Panc1 (cell line): Measurements from ENCODE around the gene NEURL1B. TPM values are rescaled to one million over a fixed set of nuclear protein-coding genes. Genes with fewer than 3 reads are reported as not detected.

ENCODE experiments used
- ATAC-seq: fragments of 200-7000 bp; cut with Tn5 transposase; 2 replicates; pipeline ENCODE4 v1.9.1; 2020; ENCODE audit warnings: mild to moderate bottlenecking, moderate library complexity
- BruUV-seq: library from RNA; stranded (reverse); fragments of 400-500 nt; replicated peaks from 2 replicates; lab custom pipeline; 2021; lab: Mats Ljungman, UMichigan
- CTCF ChIA-PET: fragments of 300-600 bp; sonication (Branson Sonifier 250); formaldehyde crosslinking; loops from one replicate; lab custom pipeline; 2022; ENCODE audit warnings: antibody characterized with exemption; lab: Charles Lee
- POLR2A ChIA-PET: fragments of 300-600 bp; sonication (Branson Sonifier 250); formaldehyde crosslinking; loops from one replicate; lab custom pipeline; 2022; ENCODE audit warnings: antibody characterized with exemption; lab: Charles Lee
- DNase-seq: peaks from one replicate; pipeline ENCODE4 v3.0.0-alpha.2; 2010; ENCODE audit warnings: low read depth, low spot score
- H3K27ac ChIP-seq: 2 replicates; pipeline ENCODE4 v1.5.1; 2011; ENCODE audit warnings: mild to moderate bottlenecking, low read length, inconsistent platforms
- H3K27me3 ChIP-seq: fragments of 200-500 bp; sonication (Bioruptor generic); 2 replicates; pipeline ENCODE4 v1.6.0; 2014; ENCODE audit warnings: low read length, inconsistent platforms; ENCODE audit not compliant: control insufficient read depth, insufficient read depth
- H3K36me3 ChIP-seq: fragments of 200-500 bp; sonication (Bioruptor generic); 2 replicates; pipeline ENCODE4 v1.5.1; 2014; ENCODE audit warnings: inconsistent platforms, mild to moderate bottlenecking, low read length, moderate library complexity; ENCODE audit not compliant: control insufficient read depth, insufficient read depth
- H3K4me1 ChIP-seq: 2 replicates; pipeline ENCODE4 v1.5.1; 2011; ENCODE audit warnings: inconsistent platforms, mild to moderate bottlenecking, low read length, moderate library complexity; ENCODE audit not compliant: control insufficient read depth, insufficient read depth
- H3K4me3 ChIP-seq, 2 experiments: 2 replicates each; pipeline ENCODE4 v1.5.1; 2011 to 2012; ENCODE audit warnings: low read depth in 2 of 2, low read length in 2 of 2, mild to moderate bottlenecking in 2 of 2, inconsistent platforms in 1 of 2, moderate library complexity in 1 of 2
- H3K9me3 ChIP-seq: fragments of 200-500 bp; sonication (Bioruptor generic); 2 replicates; pipeline ENCODE4 v1.5.1; 2014; ENCODE audit warnings: low read depth, mild to moderate bottlenecking, inconsistent platforms, low read length, moderate library complexity; ENCODE audit not compliant: control insufficient read depth, insufficient read depth
- POLR2AphosphoS5 ChIP-seq: IDR thresholded peaks from 2 replicates; pipeline ENCODE4 v1.6.1; 2012; ENCODE audit warnings: mild to moderate bottlenecking, low read depth, low read length, moderate library complexity
- SIN3A ChIP-seq: IDR thresholded peaks from 2 replicates; pipeline ENCODE4 v1.6.1; 2012; ENCODE audit warnings: low read depth, mild to moderate bottlenecking, low read length, moderate library complexity, borderline replicate concordance; ENCODE audit not compliant: insufficient read depth
- TCF7L2 ChIP-seq: IDR thresholded peaks from 2 replicates; pipeline ENCODE4 v1.6.1; 2011; ENCODE audit warnings: mild to moderate bottlenecking, low read depth, low read length, inconsistent platforms
- in situ Hi-C: cut with HindIII; loops from 2 replicates; pipeline ENCODE4 v1.10.0; 2016; ENCODE audit warnings: low sequenced_read_pairs, low pct_unique_long_range_greater_than_20kb
- intact Hi-C: fragments of 100-400 bp; cut with micrococcal nuclease; formaldehyde crosslinking; loops from one replicate; pipeline ENCODE4 v1.10.0; 2022; ENCODE audit not compliant: unreplicated experiment
- total RNA-seq: library from RNA; stranded (reverse); gene quantifications from one replicate; pipeline ENCODE4 v1.2.1, GENCODE V29; 2021; ENCODE audit not compliant: unreplicated experiment
- TF ChIP-seq, protein P1 (sequence below): fragments of 450-650 bp; IDR thresholded peaks from 2 replicates; pipeline ENCODE4 v1.5.1; 2017; ENCODE audit warnings: mild to moderate bottlenecking
- TF ChIP-seq, protein P2 (sequence below), 2 experiments: IDR thresholded peaks; 2 replicates each; pipeline ENCODE4 v1.6.1; 2011 to 2012; ENCODE audit warnings: low read depth in 2 of 2, control low read depth in 1 of 2, low read length in 1 of 2, mild to moderate bottlenecking in 1 of 2, moderate library complexity in 1 of 2; ENCODE audit not compliant: insufficient read depth in 1 of 2

The NEURL1B gene
- total RNA-seq, 1 experiment from 2014 or later = 5.3 TPM

DNA sequence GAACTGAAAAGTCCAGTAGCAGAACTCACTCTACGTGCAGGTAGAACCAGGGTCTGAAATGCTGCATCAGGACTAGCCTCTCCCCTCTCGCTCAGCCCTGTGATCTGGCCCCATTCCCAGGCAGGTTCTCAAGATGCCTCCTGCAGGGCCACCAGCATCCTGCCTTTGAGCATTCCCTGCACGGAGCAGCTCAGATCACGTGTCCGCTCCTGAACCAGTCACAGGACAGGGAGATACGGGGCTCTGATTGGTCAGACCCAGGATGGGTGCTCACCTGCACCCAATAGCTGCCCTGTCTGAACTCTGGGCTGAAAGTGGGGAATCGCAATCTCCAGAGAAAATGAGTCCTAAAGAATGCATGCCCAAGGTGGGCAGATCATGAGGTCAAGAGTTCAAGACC is 50.8 kb downstream of the NEURL1B start:
- BruUV-seq = no TSS peak
- DNase-seq = no peak
- in situ Hi-C loops = no loop called here
- no peaks in the 10 kb centered on the region for H3K27me3 ChIP-seq
- ATAC-seq = no peak
- H3K4me3 ChIP-seq = no peak overlapping the region
- ChIA-PET CTCF (no interaction called here), POLR2A (no interaction called here)
- H3K27ac ChIP-seq = no peak overlapping the region
- TF ChIP-seq, protein P1, sequence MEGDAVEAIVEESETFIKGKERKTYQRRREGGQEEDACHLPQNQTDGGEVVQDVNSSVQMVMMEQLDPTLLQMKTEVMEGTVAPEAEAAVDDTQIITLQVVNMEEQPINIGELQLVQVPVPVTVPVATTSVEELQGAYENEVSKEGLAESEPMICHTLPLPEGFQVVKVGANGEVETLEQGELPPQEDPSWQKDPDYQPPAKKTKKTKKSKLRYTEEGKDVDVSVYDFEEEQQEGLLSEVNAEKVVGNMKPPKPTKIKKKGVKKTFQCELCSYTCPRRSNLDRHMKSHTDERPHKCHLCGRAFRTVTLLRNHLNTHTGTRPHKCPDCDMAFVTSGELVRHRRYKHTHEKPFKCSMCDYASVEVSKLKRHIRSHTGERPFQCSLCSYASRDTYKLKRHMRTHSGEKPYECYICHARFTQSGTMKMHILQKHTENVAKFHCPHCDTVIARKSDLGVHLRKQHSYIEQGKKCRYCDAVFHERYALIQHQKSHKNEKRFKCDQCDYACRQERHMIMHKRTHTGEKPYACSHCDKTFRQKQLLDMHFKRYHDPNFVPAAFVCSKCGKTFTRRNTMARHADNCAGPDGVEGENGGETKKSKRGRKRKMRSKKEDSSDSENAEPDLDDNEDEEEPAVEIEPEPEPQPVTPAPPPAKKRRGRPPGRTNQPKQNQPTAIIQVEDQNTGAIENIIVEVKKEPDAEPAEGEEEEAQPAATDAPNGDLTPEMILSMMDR = no peak
- TF ChIP-seq SIN3A (no peak), TCF7L2 (no peak), POLR2AphosphoS5 (no peak)
- TF ChIP-seq, protein P2, sequence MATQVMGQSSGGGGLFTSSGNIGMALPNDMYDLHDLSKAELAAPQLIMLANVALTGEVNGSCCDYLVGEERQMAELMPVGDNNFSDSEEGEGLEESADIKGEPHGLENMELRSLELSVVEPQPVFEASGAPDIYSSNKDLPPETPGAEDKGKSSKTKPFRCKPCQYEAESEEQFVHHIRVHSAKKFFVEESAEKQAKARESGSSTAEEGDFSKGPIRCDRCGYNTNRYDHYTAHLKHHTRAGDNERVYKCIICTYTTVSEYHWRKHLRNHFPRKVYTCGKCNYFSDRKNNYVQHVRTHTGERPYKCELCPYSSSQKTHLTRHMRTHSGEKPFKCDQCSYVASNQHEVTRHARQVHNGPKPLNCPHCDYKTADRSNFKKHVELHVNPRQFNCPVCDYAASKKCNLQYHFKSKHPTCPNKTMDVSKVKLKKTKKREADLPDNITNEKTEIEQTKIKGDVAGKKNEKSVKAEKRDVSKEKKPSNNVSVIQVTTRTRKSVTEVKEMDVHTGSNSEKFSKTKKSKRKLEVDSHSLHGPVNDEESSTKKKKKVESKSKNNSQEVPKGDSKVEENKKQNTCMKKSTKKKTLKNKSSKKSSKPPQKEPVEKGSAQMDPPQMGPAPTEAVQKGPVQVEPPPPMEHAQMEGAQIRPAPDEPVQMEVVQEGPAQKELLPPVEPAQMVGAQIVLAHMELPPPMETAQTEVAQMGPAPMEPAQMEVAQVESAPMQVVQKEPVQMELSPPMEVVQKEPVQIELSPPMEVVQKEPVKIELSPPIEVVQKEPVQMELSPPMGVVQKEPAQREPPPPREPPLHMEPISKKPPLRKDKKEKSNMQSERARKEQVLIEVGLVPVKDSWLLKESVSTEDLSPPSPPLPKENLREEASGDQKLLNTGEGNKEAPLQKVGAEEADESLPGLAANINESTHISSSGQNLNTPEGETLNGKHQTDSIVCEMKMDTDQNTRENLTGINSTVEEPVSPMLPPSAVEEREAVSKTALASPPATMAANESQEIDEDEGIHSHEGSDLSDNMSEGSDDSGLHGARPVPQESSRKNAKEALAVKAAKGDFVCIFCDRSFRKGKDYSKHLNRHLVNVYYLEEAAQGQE (IDR thresholded peaks at IDR 0.05; ENCODE audit: insufficient read depth in 1 of 2, low read depth in 2 of 2, low read length in 1 of 2) = no peak
- no peaks in the 10 kb centered on the region for H3K36me3 ChIP-seq
- peaks cover 5% of the 10 kb centered on the region; the same call in 1 of the 2 replicates for H3K4me1 ChIP-seq
- intact Hi-C loops = no loop called here
- no peaks in the 10 kb centered on the region for H3K9me3 ChIP-seq

DNA sequence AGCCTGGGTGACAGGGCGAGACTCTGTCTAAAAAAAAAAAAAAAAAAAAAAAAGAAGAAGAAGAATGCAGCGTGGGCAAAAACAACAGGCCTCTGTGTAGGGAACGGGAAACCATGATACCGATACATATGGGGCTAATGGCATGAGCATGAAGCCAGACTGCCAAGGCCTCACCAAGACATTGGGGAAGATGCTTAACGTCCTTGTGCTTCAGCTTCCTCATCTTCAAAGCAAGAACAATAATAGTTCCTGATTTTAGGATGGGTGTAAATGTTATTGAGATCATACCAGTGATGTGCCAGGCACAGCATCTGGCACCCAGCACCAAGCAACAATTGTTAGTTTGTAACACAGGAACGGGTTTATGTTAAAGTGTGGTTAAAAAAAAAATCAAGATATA is 51.4 kb downstream of the NEURL1B start:
- Histone ChIP-seq H3K9me3 (no peaks in the 10 kb centered on the region), H3K4me3 (no peak overlapping the region), H3K27me3 (no peaks in the 10 kb centered on the region), H3K27ac (no peak overlapping the region), H3K36me3 (no peaks in the 10 kb centered on the region), H3K4me1 (peaks cover 9% of the 10 kb centered on the region; the same call in 1 of the 2 replicates)
- in situ Hi-C loops = no loop called here
- TF ChIP-seq, protein P2 (IDR thresholded peaks at IDR 0.05; ENCODE audit: insufficient read depth in 1 of 2, low read depth in 2 of 2, low read length in 1 of 2) = no peak
- no peak for TF ChIP-seq POLR2AphosphoS5
- TF ChIP-seq, protein P1 = no peak
- TF ChIP-seq SIN3A = no peak
- no peak for TF ChIP-seq TCF7L2
- ATAC-seq (no peak), DNase-seq (no peak)
- ChIA-PET CTCF (no interaction called here), POLR2A (no interaction called here)
- no TSS peak for BruUV-seq
- intact Hi-C loops = no loop called here
